RWPE1 (cell line): Measurements from ENCODE around the gene NUCKS1.
A peak's percentile ranks its signal among the peaks of the same experiment; 100 is the strongest.

ENCODE experiments used
- CTCF ChIA-PET: fragments of 350-600 bp; sonication (Branson Sonifier 250); formaldehyde crosslinking; extraction: SDS; loops from one replicate; lab custom pipeline; 2021; lab: Yijun Ruan, JAX
- POLR2A ChIA-PET: fragments of 400-600 bp; formaldehyde crosslinking; extraction: SDS; loops from one replicate; lab custom pipeline; 2020; ENCODE audit warnings: antibody characterized with exemption; ENCODE audit not compliant: low non-redundant PET; lab: Yijun Ruan, JAX
- DNase-seq: peaks from one replicate; pipeline ENCODE4 v3.0.0; 2012; ENCODE audit warnings: low spot score
- H3K27ac ChIP-seq: fragments of 450-650 bp; 2 replicates; pipeline ENCODE4 v1.5.1; 2017
- CTCF ChIP-seq: fragments of 450-650 bp; conservative IDR thresholded peaks from 2 replicates; pipeline ENCODE4 v1.5.1; 2017; ENCODE audit warnings: low read depth, mild to moderate bottlenecking

The NUCKS1 gene

GRCh38 chr1:205668951-205669340 is 81.0 kb downstream of the NUCKS1 start:
- H3K27ac ChIP-seq = no peak overlapping the region
- TF ChIP-seq CTCF = no peak
- POLR2A ChIA-PET = no interaction called here
- CTCF ChIA-PET = interaction anchor here (0.6 to 5.3 kb wide), 6 partner anchors 10 to 77 kb away, joined by 3 to 51 read pairs (median 5); no protein-coding TSS in a partner anchor
- DNase-seq = no peak

GRCh38 chr1:205667909-205668643 is 81.9 kb downstream of the NUCKS1 start:
- CTCF ChIA-PET = interaction anchor here (0.6 to 5.3 kb wide), 7 partner anchors 9 to 76 kb away, joined by 3 to 51 read pairs (median 4); no protein-coding TSS in a partner anchor
- TF ChIP-seq CTCF = no peak
- POLR2A ChIA-PET = interaction anchor here (0.6 kb wide), 1 partner anchor 221 kb away, joined by 3 read pairs; no protein-coding TSS in a partner anchor
- H3K27ac ChIP-seq = no peak overlapping the region
- DNase-seq = no peak

- DNase-seq = no peak
- TF ChIP-seq CTCF = no peak
- ChIA-PET CTCF (interaction anchor here (0.7 to 5.3 kb wide), 3 partner anchors 8 to 91 kb away, joined by 4 to 51 read pairs (median 6); no protein-coding TSS in a partner anchor), POLR2A (no interaction called here)
- no peak overlapping the region for H3K27ac ChIP-seq
These were observed 83.4 kb downstream of the NUCKS1 start for GRCh38 chr1:205666372-205667166.

- no peak for TF ChIP-seq CTCF
- ChIA-PET CTCF (interaction anchor here (0.6 to 12.4 kb wide), 3 partner anchors 49 to 180 kb away, joined by 4 to 472 read pairs (median 5); no protein-coding TSS in a partner anchor), POLR2A (interaction anchor here (0.5 kb wide), 1 partner anchor 56 kb away, joined by 3 read pairs; no protein-coding TSS in a partner anchor)
- H3K27ac ChIP-seq = no peak overlapping the region
- no peak for DNase-seq
These were observed 84.6 kb downstream of the NUCKS1 start for GRCh38 chr1:205665201-205666045.

- ChIA-PET CTCF (interaction anchor here (0.6 to 12.4 kb wide), 5 partner anchors 18 to 179 kb away, joined by 3 to 472 read pairs (median 4); no protein-coding TSS in a partner anchor), POLR2A (interaction anchor here (0.5 kb wide), 1 partner anchor 57 kb away, joined by 3 read pairs; no protein-coding TSS in a partner anchor)
- DNase-seq = peak; percentile 76
- TF ChIP-seq CTCF = no peak
- peak overlapping the region; percentile 35; the same call in 1 of the 2 replicates for H3K27ac ChIP-seq
These were observed 85.5 kb downstream of the NUCKS1 start for GRCh38 chr1:205664399-205665017.
